ENCODE results near the gene AFF3.

The AFF3 gene

GRCh38 chr2:99520813-99521212 is 621.6 kb downstream of the AFF3 start:
- TF ChIP-seq SIN3A (IDR thresholded peaks at IDR 0.05; ENCODE audit: borderline replicate concordance, insufficient read depth, low read length) (no peak), FOXP2 (optimal IDR thresholded peaks at IDR 0.05; ENCODE audit: borderline replicate concordance, extremely low read depth, extremely low read length, insufficient read depth) (no peak), REST (IDR thresholded peaks at IDR 0.05; ENCODE audit: insufficient read depth in 1 of 2, low read depth in 2 of 2, low read length in 2 of 2) (no peak), TAF1 (IDR thresholded peaks at IDR 0.05; ENCODE audit: borderline replicate concordance, insufficient read depth, low read length) (no peak), POLR2AphosphoS5 (IDR thresholded peaks at IDR 0.05; ENCODE audit: low read depth, low read length) (no peak)

GRCh38 chr2:99520195-99520594 is 622.2 kb downstream of the AFF3 start:
- no peak for TF ChIP-seq POLR2AphosphoS5 (IDR thresholded peaks at IDR 0.05; ENCODE audit: low read depth, low read length)
- no peak for TF ChIP-seq SIN3A (IDR thresholded peaks at IDR 0.05; ENCODE audit: borderline replicate concordance, insufficient read depth, low read length)
- no peak for TF ChIP-seq TAF1 (IDR thresholded peaks at IDR 0.05; ENCODE audit: borderline replicate concordance, insufficient read depth, low read length)
- no peak for TF ChIP-seq FOXP2 (optimal IDR thresholded peaks at IDR 0.05; ENCODE audit: borderline replicate concordance, extremely low read depth, extremely low read length, insufficient read depth)
- TF ChIP-seq REST (IDR thresholded peaks at IDR 0.05; ENCODE audit: insufficient read depth in 1 of 2, low read depth in 2 of 2, low read length in 2 of 2): no peak

GRCh38 chr2:99514357-99514756 is 628.0 kb downstream of the AFF3 start:
- TF ChIP-seq REST (IDR thresholded peaks at IDR 0.05; ENCODE audit: insufficient read depth in 1 of 2, low read depth in 2 of 2, low read length in 2 of 2) (no peak), FOXP2 (optimal IDR thresholded peaks at IDR 0.05; ENCODE audit: borderline replicate concordance, extremely low read depth, extremely low read length, insufficient read depth) (no peak)

- TF ChIP-seq TAF1 (IDR thresholded peaks at IDR 0.05; ENCODE audit: borderline replicate concordance, insufficient read depth, low read length) (no peak), SIN3A (IDR thresholded peaks at IDR 0.05; ENCODE audit: borderline replicate concordance, insufficient read depth, low read length) (no peak), FOXP2 (optimal IDR thresholded peaks at IDR 0.05; ENCODE audit: borderline replicate concordance, extremely low read depth, extremely low read length, insufficient read depth) (no peak), REST (IDR thresholded peaks at IDR 0.05; ENCODE audit: insufficient read depth in 1 of 2, low read depth in 2 of 2, low read length in 2 of 2) (no peak), POLR2AphosphoS5 (IDR thresholded peaks at IDR 0.05; ENCODE audit: low read depth, low read length) (no peak)
These were observed 630.2 kb downstream of the AFF3 start for GRCh38 chr2:99512181-99512591.

- TF ChIP-seq POLR2AphosphoS5 (IDR thresholded peaks at IDR 0.05; ENCODE audit: low read depth, low read length): no peak
- no peak for TF ChIP-seq SIN3A (IDR thresholded peaks at IDR 0.05; ENCODE audit: borderline replicate concordance, insufficient read depth, low read length)
- TF ChIP-seq REST (IDR thresholded peaks at IDR 0.05; ENCODE audit: insufficient read depth in 1 of 2, low read depth in 2 of 2, low read length in 2 of 2): no peak
- TF ChIP-seq TAF1 (IDR thresholded peaks at IDR 0.05; ENCODE audit: borderline replicate concordance, insufficient read depth, low read length): no peak
- no peak for TF ChIP-seq FOXP2 (optimal IDR thresholded peaks at IDR 0.05; ENCODE audit: borderline replicate concordance, extremely low read depth, extremely low read length, insufficient read depth)
These were observed 633.0 kb downstream of the AFF3 start for GRCh38 chr2:99509387-99509786.

Data from PFSK-1 (cell line).